IPS-NIHi11 (cell line): ENCODE measurements around the gene BOLL.
"Not testable (repeated sequence)": the region's sequence is repeated elsewhere in the genome, so short reads cannot be mapped to it uniquely, and the experiment has no call there.

Experiments
- DNase-seq: peaks from one replicate; pipeline ENCODE4 v3.0.0; 2012; ENCODE audit warnings: mixed read lengths, low spot score

BOLL gene

DNA sequence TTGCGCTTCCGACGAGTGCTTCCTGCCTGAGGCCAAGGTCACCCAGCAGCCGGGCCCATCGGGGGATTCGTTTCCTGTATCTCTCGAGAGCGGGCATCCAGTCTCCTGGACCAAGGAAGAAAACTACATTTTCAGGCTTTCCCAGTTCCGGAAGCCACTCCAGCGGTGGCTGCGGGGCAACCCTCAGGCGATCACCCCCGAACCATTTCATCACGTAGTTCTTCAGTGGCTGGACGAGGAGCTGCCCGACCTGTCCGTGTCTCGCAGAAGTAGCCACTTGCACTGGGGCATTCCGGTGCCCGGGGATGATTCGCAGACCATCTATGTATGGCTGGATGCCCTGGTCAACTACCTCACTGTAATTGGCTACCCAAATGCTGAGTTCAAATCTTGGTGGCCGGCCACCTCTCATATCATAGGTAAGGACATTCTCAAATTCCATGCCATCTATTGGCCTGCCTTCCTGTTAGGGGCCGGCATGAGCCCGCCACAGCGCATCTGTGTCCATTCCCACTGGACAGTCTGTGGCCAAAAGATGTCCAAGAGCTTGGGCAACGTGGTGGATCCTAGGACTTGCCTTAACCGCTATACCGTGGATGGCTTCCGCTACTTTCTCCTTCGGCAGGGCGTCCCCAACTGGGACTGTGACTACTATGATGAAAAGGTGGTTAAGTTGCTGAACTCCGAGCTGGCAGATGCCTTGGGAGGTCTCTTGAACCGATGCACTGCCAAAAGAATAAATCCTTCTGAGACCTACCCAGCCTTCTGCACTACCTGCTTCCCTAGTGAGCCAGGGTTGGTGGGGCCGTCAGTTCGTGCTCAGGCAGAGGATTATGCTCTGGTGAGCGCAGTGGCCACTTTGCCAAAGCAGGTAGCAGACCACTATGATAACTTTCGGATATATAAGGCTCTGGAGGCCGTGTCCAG is 78.9 kb downstream of the BOLL start:
- DNase-seq, result no peak

DNA sequence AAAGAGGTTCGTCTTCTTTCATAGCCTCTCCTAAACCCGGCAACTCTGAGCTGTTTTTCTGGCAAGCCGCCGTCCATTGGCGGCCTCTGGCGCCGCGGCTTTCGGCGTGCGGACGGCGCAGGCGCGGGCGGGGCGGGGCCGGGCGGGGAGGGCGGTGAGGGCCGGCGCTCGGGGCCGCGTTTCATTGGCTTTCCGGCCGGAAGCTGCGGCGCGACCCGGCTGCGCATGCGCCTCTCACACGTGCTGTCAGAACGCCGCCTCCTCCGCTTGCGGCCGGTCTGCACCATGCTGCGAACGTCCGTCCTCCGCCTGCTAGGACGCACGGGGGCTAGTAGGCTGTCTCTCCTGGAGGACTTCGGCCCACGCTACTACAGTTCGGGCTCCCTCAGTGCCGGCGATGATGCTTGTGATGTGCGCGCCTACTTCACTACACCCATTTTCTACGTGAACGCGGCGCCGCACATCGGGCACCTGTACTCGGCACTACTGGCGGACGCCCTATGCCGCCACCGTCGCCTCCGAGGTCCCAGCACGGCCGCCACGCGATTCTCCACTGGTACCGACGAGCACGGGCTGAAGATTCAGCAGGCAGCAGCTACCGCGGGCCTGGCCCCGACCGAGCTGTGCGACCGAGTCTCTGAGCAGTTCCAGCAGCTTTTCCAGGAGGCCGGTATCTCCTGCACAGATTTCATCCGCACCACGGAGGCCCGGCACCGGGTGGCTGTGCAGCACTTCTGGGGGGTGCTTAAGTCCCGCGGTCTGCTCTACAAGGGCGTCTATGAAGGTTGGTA is 79.8 kb downstream of the BOLL start, which contains the start of gene MARS2:
Gene MARS2 (plus strand): TSS at position 249 of the 791 bp plus-strand sequence. CDS start 37 bp downstream, at position 286.
- DNase-seq, result peak; percentile 98

GRCh38 chr2:197704434-197705120 is 80.5 kb downstream of the BOLL start:
- no peak for DNase-seq

DNA sequence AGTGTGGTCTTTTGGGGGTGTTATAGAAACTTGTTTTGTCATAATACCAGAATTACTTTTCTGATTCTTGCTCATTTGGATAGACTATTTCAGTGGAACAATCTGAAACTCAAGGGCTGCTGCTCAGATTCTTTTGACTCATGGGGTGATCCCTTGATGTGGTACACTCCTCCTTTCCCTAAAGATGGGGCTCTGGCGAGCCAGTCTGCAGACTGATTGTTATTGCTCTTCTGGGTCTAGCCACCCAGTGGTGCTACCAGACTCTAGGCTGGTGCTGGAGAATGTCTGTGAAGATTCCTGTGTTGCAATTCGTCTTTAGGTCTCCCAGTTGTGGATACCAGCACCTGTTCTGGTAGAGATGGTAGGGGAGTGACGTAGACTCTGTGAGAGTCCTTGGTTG is 84.2 kb downstream of the BOLL start:
- DNase-seq, result no peak

DNA sequence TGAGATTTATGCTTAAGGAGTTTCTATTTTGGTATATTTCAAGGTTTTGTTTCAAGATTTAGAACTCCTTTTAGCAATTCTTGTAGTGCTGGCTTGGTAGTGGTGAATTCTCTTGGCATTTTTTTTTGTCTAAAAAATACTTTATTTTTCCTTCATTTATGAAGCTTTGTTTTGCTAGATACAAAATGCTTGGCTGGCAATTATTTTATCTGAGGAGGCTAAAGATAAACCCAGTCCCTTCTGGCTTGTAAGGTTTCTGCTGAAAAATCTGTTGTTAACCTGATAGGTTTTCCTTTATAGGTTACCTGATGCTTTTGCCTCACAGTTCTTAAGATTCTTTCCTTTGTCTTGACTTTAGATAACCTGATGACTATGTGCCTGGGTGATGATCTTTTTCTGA is 85.4 kb downstream of the BOLL start:
- DNase-seq, result not testable (repeated sequence)

GRCh38 chr2:197696571-197696970 is 88.5 kb downstream of the BOLL start:
- DNase-seq, result not testable (repeated sequence)

DNA sequence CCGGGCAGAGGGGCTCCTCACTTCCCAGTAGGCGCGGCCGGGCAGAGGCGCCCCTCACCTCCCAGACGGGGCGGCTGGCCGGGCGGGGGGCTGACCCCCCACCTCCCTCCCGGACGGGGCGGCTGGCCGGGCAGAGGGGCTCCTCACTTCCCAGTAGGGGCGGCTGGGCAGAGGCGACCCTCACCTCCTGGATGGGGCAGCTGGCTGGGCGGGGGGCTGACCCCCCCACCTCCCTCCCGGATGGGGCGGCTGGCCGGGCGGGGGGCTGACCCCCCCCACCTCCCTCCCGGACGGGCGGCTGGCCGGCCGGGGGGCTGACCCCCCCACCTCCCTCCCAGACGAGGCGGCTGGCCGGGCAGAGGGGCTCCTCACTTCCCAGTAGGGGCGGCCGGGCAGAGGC is 89.1 kb downstream of the BOLL start:
- DNase-seq, result not testable (repeated sequence)

DNA sequence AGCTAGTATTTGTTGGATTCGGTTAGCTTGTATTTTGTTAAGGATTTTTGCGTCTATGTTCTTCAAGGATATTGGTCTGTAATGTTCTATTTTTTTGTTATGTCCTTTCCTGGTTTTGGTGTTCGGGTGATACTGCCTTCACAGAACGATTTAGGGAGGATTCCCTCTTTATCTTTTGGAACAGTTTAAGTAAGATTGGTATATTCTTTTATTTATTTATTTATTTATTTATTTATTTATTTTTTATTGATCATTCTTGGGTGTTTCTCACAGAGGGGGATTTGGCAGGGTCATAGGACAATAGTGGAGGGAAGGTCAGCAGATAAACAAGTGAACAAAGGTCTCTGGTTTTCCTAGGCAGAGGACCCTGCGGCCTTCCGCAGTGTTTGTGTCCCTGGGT is 89.9 kb downstream of the BOLL start:
- DNase-seq, result not testable (repeated sequence)

DNA sequence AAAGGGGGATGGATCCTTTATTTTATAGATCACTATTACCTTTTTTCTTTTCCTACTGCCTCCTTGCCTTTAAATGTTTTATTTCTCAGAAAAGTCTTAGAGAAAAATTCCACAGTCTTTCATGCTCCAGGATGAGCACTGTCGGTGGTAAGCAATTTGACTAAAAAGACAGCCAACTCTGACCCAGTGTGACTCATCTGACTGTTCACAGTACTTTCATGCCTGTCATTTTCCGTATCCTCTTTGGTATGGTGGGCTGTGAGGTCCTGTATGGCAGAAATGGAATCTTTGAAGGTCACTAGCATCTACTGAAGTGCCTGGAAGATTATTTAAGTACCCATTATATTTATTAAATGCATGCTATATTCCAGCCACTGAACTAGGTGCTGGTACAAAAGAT is 107.6 kb downstream of the BOLL start:
- DNase-seq, result no peak

- no peak for DNase-seq
These were observed 108.1 kb downstream of the BOLL start for GRCh38 chr2:197677056-197677455.
